GM19468 (cell line): ENCODE data around the gene TTYH3.
"Not testable (repeated sequence)": the region's sequence is repeated elsewhere in the genome, so short reads cannot be mapped to it uniquely, and the experiment has no call there.

ENCODE experiments used
- ATAC-seq: cut with Tn5 transposase; IDR thresholded peaks from one replicate; pipeline ENCODE4 v1.9.1; 2021; ENCODE audit warnings: mild to moderate bottlenecking, moderate library complexity, moderate number of reproducible peaks; ENCODE audit not compliant: unreplicated experiment; ENCODE audit errors: extremely low read depth

The TTYH3 gene

DNA sequence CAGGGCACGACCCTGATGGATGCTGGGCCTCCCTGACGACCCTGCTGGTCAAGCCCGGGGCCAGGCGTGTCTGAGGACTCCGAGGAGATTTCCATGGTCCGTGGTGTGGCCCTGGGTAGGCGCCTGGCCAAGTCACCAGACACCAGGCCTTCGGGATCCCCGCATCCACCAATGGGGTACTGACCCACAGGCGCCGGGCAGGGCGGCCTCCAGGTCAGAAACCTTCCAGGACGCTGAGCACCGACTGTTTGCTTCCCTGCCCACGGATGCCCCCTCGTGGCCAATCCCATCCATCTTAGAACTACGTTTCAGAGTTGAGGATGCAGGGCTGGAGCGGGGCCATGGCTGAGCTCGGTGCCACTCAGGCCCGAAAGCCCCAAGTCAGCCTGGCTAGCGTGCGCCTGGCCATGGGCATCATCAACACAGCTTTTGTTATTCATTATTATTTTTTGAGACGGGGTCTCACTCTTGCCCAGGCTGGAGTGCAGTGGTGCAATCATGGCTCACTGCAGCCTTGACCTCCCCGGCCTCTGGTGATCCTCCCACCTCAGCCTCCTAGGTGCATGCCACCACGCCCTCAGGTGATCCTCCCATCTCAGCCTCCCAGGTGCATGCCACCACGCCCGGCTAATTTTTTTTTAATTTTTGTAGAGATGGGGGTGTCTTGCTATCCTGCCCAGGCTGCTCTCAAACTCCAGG lies 49.2 kb downstream of the TTYH3 start:
- ATAC-seq = no peak

DNA sequence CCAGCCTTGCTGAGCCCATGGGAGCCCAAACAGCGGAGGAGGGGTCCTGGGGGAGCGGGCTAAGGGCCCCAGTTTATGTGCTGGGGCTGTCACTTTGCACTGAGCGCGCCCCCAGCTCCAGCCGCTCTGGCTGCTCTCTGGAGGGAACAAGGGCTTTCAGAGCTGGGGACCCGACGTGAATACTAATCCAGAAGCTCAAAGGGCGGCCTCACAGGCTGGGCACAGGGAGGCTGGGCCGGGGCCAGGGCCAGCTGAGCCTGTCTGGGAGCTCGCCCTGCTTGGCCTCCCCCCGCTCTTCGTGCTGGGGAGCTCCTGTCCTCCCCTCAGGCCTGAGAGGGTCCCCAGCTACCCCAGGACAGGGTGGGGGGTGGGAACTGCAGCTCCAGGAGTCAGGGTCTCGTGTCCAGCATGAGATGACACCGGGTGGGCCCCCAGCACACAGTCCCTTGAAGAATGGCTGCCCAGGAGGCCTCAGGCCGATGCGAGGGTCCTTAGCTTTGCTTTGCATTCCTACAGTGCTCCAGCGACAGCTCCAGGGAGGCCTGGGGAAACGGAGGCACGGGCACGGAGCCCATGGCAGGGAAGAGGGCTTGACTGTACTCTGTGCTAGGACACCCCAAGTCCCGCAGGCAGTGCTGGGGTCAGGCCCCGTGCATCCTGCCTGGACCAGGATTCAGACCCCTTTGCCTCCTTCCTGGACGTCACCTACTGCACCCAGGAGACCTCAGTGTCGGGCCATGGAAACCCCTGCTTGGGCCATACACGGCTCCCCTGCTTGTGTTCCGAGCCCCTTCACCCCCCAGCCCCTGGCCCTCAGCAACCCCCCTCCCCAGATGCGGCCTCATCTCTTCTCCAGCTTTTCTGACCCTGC lies 50.4 kb downstream of the TTYH3 start:
- ATAC-seq = no peak

DNA sequence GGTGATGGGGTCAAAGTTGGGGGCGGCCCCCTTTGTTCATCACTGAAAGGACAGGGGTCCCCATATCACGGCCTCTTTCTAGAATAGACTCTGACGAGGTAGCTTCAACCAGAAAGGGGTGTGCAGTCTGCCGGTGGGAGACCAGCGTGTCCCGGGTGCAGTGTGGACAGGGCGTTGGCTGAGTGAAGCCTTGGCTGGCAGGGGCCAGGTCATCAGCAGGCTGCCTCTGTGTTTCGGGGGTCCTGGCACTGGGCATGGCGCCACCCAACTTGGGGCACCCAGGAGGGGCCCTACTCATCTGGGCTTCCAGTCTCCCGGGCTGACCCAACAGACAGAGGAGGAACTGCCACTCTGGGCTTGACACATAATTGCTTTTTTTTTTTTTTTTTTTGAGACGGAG lies 52.7 kb downstream of the TTYH3 start:
- ATAC-seq = no peak

DNA sequence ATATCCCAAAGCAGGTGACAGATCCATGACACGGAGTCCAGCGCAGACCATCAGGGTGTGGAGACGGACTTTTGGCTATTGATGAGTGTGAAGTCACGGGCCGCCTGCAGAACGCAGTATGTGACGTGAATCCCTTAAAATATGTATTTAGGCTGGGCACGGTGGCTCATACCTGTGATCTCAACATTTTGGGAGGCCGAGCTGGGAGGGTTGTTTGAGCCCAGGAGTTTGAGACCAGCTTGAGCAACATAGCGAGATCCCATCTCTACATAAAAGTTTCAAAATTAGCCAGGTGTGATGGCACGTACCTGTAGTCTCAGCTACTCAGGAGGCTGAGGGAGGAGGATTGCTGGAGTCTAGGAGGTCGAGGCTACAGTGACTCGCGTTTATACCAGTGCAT lies 54.3 kb downstream of the TTYH3 start:
- no peak for ATAC-seq

DNA sequence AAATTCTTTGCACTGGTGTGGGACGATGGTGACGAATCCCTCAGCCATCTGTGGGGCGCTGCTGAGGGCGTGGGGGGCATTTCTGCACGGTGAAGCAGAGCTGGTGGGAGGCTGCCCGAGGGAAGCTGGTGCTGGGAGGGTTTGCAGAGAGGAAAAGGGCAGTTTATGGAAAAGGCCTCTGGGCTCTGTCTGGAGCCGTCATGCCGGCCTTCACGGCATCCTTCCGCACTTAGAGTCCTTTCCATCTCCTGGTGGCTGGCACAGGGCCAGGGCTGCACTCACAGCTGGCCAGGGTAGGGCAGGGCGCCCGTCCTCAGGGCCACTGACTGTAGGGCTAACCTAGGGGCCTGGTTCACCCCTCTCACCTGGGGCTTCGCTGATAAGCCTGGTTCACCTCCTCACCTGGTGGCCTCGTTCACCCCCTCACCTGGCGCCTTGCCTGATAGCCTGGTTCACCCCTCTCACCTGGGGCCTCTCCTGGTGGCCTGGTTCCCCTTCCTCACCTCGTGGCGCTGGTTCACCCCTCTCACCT lies 55.6 kb downstream of the TTYH3 start:
- no peak for ATAC-seq

DNA sequence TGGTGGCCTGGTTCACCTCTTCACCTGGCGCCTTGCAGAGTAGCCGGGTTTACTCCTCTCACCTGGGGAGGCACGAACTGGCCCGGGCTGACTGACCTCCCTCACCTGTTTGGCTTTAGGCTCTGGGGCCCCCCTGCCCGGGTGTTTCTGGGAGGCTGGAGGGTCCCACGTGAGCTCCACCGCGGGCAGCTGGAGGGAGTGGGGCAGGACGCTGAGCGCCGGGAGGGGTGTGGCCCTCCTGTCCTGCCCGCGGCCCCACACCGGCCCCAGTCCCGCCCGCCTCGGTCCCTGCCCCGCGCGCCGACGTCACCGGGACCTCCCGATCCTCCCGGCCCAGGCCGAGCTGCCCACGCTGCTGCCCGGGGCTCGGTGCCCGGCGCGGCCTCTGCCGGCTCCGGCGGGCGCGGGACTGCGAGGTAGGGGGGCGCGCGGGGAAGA lies 56.1 kb downstream of the TTYH3 start, which contains the start of gene AMZ1:
AMZ1 (plus strand) TSS at position 322 of the 438 bp plus-strand sequence. CDS start 12,250 bp downstream, outside the sequence.
- no peak for ATAC-seq

DNA sequence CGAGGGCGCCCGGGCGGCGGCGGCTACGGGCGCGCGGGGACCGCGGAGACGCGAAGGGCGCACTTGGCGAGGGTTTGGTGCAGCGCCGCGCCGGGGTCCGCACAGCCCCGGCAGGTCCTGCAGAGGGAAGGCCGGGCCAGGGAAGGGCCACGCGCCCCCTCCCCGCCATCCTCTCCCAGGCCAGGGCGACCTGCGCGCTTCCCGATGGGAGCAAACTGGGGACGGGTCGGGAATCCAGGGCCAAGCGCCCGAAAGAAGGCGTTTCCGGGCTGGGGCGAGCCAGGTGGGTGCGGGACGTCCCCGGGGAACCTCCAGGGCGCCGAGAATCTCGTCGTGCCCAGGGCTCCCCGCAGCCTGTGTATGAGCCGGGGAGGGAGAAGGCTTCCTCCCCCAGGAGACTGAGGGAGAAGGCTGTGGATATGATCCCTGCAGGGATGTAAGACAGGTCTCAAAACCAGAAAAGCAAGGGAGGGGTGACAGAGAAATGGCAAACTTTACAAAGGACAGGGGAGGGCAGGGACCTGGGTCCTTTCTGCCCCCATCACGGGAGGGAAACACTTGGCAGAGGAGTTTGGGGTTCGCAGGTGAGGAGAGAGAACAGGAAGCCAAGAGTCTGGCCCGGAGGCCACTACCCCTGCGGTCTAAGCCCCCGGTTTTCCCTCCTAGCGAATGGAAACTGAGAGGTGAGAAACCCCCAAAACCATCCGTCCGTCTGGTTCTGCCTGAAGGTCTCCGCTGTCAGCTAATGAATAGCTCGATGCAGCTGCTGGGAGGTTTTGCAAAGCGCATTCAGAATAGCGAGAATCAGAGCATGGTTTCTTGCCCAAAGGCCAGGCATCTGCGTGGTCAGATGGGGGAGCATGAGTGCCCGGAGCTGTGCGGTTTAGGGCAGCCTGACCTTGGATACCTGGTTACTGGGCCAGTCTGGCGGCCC lies 56.9 kb downstream of the TTYH3 start:
- no peak for ATAC-seq

DNA sequence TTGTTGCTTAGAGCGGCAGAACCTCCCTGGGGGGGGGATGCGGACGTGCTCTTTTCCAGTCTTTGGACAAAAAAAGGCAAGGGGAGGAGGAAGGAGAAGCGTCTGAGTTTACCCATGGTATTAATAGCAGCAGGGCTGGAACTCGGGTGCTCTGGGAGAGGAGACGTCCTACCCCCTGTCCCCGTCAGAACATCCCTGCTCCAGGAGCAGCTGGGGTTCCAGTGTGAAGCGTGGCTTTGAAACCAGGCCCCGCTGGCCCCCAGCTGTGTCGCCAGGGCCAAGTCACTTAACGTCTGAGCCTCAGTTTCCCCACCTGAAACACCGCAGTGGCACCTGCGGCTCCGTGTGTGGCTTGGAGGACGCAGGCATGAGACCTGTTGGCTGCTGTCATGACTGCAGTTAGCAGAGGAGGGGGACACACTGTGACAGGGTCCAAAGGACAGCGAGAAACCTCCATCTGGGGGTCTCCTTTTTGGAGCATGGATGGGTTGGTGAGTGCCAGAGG lies 57.6 kb downstream of the TTYH3 start:
- no peak for ATAC-seq

DNA sequence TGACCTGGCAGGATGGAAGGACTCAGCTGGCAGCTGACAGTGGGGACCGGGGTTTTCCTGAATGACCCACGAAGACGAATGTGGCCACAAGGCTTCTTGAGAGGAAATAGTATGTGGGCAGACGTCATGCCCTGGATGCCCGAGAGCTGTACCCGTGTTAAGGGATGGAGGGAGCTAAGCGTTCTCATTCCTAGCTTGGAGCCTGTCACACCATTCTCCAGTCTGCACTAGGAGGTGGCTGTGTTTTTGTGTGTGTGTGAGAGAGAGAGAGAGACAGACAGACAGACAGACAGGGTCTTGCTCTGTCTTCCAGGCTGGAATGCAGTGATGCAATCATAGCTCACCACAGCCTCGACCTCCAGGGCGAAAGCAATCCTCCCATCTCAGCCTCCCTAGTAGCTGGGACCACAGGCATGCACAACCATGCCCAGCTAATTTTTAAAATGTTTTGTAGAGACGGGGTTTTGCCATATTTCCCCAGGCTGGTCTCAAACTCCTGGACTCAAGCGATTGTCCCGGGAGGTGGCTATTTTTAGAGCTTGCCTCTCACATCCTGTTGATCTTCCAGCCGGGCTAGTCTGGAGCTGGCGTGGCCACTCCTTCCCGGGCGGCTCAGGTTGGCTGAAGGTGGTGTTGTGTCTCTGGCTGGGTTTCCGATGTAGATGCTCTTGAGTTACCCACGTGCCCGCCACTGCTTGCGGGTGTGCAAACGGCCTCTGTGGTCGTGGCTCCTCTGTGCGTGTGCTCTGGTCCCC lies 58.3 kb downstream of the TTYH3 start:
- ATAC-seq = no peak

DNA sequence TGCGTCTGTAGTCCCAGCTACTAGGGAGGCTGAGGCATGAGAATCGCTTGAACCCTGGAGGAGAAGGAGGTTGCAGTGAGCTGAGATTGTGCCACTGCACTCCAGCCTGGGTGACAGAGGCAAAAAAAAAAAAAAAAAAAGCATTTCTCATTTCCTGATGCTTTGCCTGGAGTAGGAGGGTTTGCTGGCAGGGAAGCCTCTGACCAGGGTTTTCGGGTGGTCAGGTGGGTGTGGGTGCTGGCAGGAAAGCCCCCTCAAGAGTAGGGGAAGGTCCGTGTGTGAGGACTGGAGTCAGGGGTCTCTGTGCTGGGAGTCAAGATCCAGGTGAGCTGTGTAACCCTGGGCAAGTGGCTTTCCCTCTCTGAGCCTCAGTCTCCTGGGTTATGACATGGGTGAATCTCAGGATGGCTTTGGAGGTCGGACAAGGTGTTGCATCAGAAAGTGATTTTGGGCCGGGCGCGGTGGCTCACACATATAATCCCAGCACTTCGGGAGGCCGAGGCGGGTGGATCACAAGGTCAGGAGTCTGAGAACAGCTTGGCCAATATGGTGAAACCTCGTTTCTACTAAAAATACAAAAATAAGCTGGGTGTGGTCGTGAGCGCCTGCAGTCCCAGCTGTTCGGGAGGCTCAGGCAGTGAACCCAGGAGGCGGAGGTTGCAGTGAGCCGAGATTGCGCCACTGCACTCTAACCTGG lies 59.4 kb downstream of the TTYH3 start:
- ATAC-seq = no peak

DNA sequence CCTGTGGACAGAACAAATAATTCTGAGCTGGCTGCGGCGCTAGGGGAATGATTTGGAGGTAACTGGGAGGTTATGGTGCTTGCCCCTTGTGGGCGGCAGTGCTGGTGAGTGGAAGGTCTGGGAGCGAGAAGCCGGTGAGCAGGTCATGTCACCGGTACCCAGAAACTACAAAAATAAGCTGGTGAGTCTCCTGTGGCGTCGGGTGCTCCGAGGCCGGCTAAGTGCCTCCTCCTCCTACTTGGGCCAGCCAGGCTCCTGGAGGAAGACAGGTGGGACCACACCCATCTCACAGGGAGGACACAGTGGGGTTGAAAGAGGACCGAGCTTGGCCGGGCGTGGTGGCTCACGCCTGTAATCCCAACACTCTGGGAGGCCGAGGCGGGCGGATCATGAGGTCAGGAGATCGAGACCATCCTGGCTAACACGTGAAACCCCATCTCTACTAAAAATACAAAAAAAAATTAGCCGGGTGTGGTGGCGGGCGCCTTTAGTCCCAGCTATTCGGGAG lies 60.2 kb downstream of the TTYH3 start:
- ATAC-seq = not testable (repeated sequence)

DNA sequence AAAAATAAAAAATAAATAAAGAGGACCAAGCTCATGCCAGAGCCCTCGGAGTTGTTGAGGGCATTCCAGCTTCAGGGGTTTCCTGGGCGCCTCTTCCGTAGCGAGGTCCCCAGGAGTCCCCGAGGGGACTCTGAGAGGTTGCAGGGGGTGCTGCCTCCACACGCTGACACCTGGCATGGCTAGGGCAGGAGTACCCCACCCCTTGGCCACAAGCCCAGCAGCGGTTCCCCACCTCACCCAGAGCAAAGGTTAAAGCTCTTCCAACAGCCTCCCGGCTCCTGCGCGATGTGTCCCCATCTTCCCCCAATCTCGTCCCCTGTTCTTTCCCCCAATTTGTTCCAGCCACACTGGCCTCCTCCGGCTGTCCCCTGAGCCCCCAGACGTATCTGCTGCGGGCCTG lies 60.8 kb downstream of the TTYH3 start:
- no peak for ATAC-seq

DNA sequence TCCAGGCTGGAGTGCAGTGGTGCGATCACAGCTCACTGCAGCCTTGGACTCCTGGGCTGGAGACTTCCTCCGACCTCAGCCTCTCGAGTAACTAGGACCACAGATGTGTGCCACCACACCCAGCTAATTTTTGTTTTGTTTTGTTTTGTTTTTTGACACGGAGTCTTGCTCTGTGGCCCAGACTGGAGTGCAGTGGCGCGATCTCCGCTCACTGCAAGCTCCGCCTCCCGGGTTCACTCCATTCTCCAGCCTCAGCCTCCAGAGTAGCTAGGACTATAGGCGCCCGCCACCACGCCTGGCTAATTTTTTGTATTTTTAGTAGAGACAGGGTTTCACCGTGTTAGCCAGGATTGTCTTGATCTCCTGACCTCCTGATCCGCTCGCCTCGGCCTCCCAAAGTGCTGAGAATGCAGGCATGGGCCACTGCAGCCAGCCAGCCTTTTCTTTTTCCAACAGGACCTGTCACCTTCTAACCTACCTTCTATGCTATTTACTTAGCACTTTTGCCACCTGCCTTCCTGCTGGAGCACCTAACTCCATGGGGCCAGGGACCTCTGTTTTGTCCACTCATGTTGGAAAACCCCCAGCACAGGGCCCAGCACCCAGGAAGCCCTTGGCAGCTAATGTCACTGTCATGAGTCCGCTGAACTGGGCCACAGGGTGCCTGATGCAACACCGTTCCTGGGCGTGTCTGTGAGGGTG lies 61.8 kb downstream of the TTYH3 start:
- not testable (repeated sequence) for ATAC-seq

DNA sequence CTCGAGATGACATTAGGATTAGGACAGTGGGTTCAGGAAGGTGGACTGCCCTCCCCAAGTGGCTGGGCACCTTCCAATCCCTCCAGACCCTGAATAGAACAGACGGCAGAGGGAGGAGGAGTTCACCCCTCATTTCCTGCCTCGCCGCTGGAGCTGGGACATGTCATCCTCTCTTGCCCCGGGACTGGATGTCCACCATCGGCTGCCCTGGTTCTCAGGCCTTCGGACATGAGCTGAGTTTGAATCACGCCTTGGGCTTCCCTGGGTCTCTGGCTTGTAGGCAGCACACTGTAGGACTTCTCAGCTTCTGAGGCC lies 62.3 kb downstream of the TTYH3 start:
- ATAC-seq = not testable (repeated sequence)

DNA sequence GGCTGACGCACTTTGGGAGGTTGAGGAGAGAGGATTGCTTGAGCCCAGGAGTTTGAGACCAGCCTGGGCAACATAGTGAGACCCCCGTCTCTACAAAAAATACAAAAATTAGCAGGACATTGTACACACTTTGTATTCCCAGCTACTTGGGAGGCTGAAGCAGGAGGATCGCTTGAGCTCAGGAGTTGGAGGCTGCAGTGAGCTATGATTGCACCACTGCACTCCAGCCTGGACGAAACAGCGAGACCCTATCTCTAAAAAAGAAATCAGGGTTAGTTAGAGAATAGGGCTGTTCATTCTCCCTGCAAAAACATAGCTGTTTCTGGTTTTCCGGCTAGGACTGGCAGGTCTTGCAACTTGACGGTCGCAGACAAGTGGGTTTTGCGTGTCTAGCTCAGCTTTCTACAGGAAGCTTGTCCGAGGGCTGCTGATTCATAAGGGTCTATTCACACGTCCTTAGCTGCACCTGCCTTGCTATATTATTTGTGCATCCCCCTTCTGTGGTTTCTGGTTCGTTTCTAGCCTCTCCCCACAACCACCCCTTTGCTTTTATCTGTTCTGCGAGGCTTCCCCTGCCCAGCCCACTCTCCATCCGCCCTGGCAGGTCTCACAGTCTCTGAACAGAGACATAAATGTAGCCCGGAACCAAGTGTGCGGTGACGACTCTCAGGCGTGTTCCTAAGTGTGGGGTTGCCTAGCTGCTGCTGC lies 66.9 kb downstream of the TTYH3 start:
- peak; percentile 83 for ATAC-seq

DNA sequence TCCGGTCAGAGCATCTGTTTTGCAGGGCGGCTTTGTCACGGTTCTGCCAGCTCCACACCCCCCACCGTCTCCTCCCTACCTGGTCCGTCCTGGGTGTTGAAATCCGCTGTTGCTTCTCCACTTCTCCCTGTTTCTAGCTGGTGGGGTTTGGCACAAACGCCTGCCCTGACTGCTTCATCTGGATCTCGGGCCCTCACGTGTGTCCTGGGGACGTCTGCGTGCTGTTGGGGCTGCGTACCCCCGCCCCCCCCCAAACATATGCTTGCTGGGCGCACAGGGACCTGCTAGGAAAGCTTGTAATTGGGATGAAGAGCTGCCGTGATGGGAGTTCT lies 67.5 kb downstream of the TTYH3 start:
- no peak for ATAC-seq

DNA sequence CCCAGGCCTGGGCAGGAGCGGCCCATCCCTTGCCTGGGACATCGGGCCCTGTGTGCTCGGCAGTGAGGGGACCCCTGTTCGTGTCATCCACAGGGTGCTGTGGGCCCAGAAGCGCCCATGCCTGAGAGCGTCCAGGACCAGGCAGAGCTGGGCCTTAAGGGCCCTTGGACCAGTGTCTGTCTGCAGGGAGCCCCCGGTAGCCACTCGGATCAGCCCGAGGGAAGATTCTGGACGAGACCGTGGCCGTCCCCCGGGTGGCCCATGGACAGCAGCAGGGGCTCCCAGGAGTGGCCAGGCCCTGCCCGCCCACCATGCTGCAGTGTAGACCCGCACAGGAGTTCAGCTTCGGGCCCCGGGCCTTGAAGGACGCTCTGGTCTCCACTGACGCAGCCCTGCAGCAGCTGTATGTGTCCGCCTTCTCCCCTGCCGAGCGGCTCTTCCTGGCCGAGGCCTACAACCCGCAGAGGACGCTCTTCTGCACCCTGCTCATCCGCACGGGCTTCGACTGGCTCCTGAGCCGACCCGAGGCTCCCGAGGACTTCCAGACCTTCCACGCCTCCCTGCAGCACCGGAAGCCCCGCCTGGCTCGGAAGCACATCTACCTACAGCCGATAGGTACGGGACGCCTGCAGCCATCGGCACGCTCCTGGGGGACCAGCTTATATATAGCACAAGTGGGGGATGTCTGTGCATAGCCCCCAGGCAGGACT lies 68.5 kb downstream of the TTYH3 start:
- ATAC-seq = no peak
